Left lung (tissue), 10 donors: Measurements from ENCODE around the gene MPRIP. TPM values are rescaled to one million over a fixed set of nuclear protein-coding genes. Genes with fewer than 3 reads are reported as not detected.

Source experiments
- ATAC-seq: fragments of 200-7000 bp; cut with Tn5 transposase; one replicate; pipeline ENCODE4 v1.9.1; 2020; ENCODE audit warnings: moderate library complexity
- DNase-seq, 4 donors: peaks; one replicate each; pipeline ENCODE4 v3.0.0-alpha.2; 2013 to 2020
- H3K27ac ChIP-seq, 2 donors: fragments of 200-600 bp; sonication (generic) in 1 of 2; one replicate each; pipeline versions ENCODE4 v1.5.0 to v1.8.0; 2020 to 2021
- H3K27me3 ChIP-seq, 2 donors: fragments of 200-600 bp; sonication (generic) in 1 of 2; one replicate each; pipeline versions ENCODE4 v1.5.0 to v1.8.0; 2020 to 2021
- H3K36me3 ChIP-seq, 2 donors: fragments of 200-600 bp; sonication (generic) in 1 of 2; one replicate each; pipeline versions ENCODE4 v1.5.0 to v1.8.0; 2020 to 2021
- H3K4me1 ChIP-seq, 2 donors: fragments of 200-600 bp; one replicate each; pipeline ENCODE4 v1.8.0; 2021
- H3K4me3 ChIP-seq, 2 donors: fragments of 200-600 bp; sonication (generic) in 1 of 2; one replicate each; pipeline versions ENCODE4 v1.5.0 to v1.8.0; 2020 to 2021; ENCODE audit warnings: mild to moderate bottlenecking in 1 of 2
- H3K9me3 ChIP-seq, 2 donors: fragments of 200-600 bp; sonication (generic) in 1 of 2; one replicate each; pipeline versions ENCODE4 v1.5.0 to v1.8.0; 2020 to 2021
- CTCF ChIP-seq, 2 donors: fragments of 200-600 bp; sonication (generic) in 1 of 2; IDR thresholded peaks; one replicate each; pipeline versions ENCODE4 v1.5.0 to v1.8.0; 2021; ENCODE audit warnings: antibody characterized with exemption in 2 of 2
- intact Hi-C, 2 donors: fragments of 100-400 bp; cut with DNase I; formaldehyde crosslinking; loops; one replicate each; pipeline versions ENCODE4 v1.11.2 to v1.14.2; 2022
- polyA plus RNA-seq, 6 donors: library from polyadenylated mRNA; unstranded; fragments of 120-200 nt; gene quantifications; one replicate each; pipeline ENCODE4 v1.2.1, GENCODE V29; 2013; ENCODE audit not compliant: insufficient read length in 6 of 6
- total RNA-seq, 2 donors: library from RNA; stranded (reverse); fragmentation: NEBNext Ultra II Directional; extraction: Animal tissue kit (Norgen Biotek cat#: 25700); gene quantifications; one replicate each; pipeline ENCODE4 v1.2.1, GENCODE V29; 2021
- donor health status: DM: no; HTN: yes; CAD: no.
- donor health status: DM: no; HTN: no; CAD: no.

Gene MPRIP
- total and polyA plus RNA-seq, 8 donors: 221 to 338 (median 257) TPM

- Histone ChIP-seq H3K27ac (no peak overlapping the region), H3K36me3 (peaks cover 0 to 100% of the 10 kb centered on the region in 2 donors)
- intact Hi-C loops: no loop called here
Observed at GRCh38 chr17:17161121-17161520, 118.9 kb downstream of the MPRIP start.

GRCh38 chr17:17161759-17162158, 119.5 kb downstream of the MPRIP start:
- no peak for TF ChIP-seq CTCF (IDR thresholded peaks at IDR 0.05)
- Histone ChIP-seq H3K27me3 (no peaks in the 10 kb centered on the region), H3K9me3 (no peaks in the 10 kb centered on the region), H3K27ac (no peak overlapping the region), H3K4me3 (no peak overlapping the region), H3K36me3 (peaks cover 0 to 100% of the 10 kb centered on the region in 2 donors), H3K4me1 (no peaks in the 10 kb centered on the region)
- DNase-seq (peak in 1 of 4 donors; percentile 37), ATAC-seq (no peak)
- intact Hi-C loops: no loop called here

More at GRCh38 chr17:17161121-17161520, 118.9 kb downstream of the MPRIP start:
- ATAC-seq (no peak), DNase-seq (peak in 1 of 4 donors; percentile 51)
- Histone ChIP-seq H3K27me3 (no peaks in the 10 kb centered on the region), H3K9me3 (no peaks in the 10 kb centered on the region), H3K4me3 (no peak overlapping the region), H3K4me1 (no peaks in the 10 kb centered on the region)
- no peak for TF ChIP-seq CTCF (IDR thresholded peaks at IDR 0.05)

- Histone ChIP-seq H3K27ac (no peak overlapping the region), H3K27me3 (no peaks in the 10 kb centered on the region), H3K9me3 (no peaks in the 10 kb centered on the region), H3K36me3 (peaks cover 0 to 100% of the 10 kb centered on the region in 2 donors), H3K4me3 (no peak overlapping the region), H3K4me1 (no peaks in the 10 kb centered on the region)
- no peak for ATAC-seq
- peak in 1 of 4 donors; percentile 68 for DNase-seq
- intact Hi-C loops: no loop called here
- no peak for TF ChIP-seq CTCF (IDR thresholded peaks at IDR 0.05)
Observed at GRCh38 chr17:17164156-17164555, 121.9 kb downstream of the MPRIP start.

- ATAC-seq (no peak), DNase-seq (peak in 1 of 4 donors; percentile 62)
- no peak overlapping the region for H3K4me3 ChIP-seq
- intact Hi-C loops: no loop called here
- no peak for TF ChIP-seq CTCF (IDR thresholded peaks at IDR 0.05)
- H3K27me3 ChIP-seq: no peaks in the 10 kb centered on the region
- peaks cover 0 to 100% of the 10 kb centered on the region in 2 donors for H3K36me3 ChIP-seq
- H3K4me1 ChIP-seq: no peaks in the 10 kb centered on the region
- H3K27ac ChIP-seq: no peak overlapping the region
- no peaks in the 10 kb centered on the region for H3K9me3 ChIP-seq
Observed at GRCh38 chr17:17164676-17165075, 122.4 kb downstream of the MPRIP start.

GRCh38 chr17:17165666-17166308, 123.5 kb downstream of the MPRIP start:
- no peaks in the 10 kb centered on the region for H3K27me3 ChIP-seq
- no peaks in the 10 kb centered on the region for H3K9me3 ChIP-seq
- no peak overlapping the region for H3K4me3 ChIP-seq
- H3K4me1 ChIP-seq: peaks cover 4 to 8% of the 10 kb centered on the region in 2 donors
- TF ChIP-seq CTCF (IDR thresholded peaks at IDR 0.05): no peak
- no peak overlapping the region for H3K27ac ChIP-seq
- H3K36me3 ChIP-seq: peaks cover 0 to 91% of the 10 kb centered on the region in 2 donors
- intact Hi-C loops: no loop called here
- DNase-seq (peak in 1 of 4 donors; percentile 56), ATAC-seq (no peak)
